Measurements from ENCODE around the gene KRT76.
"Not testable (repeated sequence)": the region's sequence is repeated elsewhere in the genome, so short reads cannot be mapped to it uniquely, and the experiment has no call there.

Gene KRT76

DNA sequence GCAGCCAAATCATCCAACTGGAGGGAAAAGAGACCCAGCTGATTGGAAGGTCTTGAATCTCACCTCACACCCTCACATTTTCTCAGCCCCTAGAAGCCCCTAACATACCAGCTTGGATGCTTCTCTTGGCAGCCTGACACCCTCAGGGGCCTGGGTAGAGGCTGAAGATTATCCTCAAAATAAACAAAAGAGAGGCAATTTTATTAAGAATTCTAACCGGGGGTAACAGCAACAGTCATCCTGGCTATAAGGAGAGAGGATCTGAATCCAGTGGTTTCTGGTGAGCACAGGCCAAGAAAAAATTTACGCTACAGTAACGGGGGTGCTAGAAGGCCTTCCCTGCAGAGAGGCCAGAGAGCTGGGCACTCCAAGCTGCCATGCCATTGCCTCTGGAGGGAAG lies 21.6 kb downstream of the KRT76 start:
- no peak overlapping the region for H3K27ac ChIP-seq
- TF ChIP-seq, protein P1, sequence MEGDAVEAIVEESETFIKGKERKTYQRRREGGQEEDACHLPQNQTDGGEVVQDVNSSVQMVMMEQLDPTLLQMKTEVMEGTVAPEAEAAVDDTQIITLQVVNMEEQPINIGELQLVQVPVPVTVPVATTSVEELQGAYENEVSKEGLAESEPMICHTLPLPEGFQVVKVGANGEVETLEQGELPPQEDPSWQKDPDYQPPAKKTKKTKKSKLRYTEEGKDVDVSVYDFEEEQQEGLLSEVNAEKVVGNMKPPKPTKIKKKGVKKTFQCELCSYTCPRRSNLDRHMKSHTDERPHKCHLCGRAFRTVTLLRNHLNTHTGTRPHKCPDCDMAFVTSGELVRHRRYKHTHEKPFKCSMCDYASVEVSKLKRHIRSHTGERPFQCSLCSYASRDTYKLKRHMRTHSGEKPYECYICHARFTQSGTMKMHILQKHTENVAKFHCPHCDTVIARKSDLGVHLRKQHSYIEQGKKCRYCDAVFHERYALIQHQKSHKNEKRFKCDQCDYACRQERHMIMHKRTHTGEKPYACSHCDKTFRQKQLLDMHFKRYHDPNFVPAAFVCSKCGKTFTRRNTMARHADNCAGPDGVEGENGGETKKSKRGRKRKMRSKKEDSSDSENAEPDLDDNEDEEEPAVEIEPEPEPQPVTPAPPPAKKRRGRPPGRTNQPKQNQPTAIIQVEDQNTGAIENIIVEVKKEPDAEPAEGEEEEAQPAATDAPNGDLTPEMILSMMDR (IDR thresholded peaks at IDR 0.05) = no peak

DNA sequence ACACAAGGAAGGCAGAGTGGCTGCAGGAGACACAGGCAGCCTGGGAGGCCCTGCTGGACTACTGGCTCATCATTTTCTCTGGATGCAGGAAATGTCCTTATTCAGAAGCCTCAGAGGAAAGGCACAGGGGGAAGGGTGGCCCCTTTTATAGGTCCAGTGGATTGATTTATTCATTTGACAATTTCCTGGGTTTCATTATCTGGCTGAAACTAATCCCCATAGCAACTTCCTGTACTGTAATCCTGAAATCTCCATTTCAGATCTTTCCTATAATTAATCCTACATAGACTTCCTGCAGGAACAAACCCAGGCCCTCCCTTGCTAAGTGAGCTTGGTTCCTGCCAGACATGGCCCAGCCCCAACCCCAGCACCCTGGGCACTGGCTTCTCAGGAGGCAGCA lies 23.0 kb downstream of the KRT76 start:
- no peak overlapping the region for H3K27ac ChIP-seq
- TF ChIP-seq, protein P1 (IDR thresholded peaks at IDR 0.05) = no peak
- no peak for TF ChIP-seq ZFX (IDR thresholded peaks at IDR 0.05; ENCODE audit: borderline replicate concordance)

DNA sequence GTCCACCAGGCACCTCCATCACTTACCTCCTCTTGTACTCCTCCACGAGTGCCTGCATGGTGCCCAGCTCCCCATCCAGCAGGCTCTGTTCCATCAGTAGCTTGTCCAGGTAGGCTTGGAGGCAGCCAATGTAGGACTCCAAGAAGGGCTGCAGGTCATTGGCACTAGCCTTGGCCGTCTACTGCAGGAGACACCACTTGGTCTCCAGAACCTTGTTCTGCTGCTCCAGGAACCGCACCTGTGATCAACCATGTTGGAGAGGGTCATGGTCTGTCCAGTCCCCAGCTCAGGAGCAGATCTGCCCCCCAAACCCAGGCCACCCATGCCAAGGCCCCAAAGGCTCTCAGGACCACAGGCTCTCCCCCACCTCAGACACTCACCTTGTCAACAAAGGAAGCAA lies 23.9 kb downstream of the KRT76 start:
- H3K27ac ChIP-seq = no peak overlapping the region
- TF ChIP-seq, protein P1 (IDR thresholded peaks at IDR 0.05) = no peak
- TF ChIP-seq ZFX (IDR thresholded peaks at IDR 0.05; ENCODE audit: borderline replicate concordance) = no peak

DNA sequence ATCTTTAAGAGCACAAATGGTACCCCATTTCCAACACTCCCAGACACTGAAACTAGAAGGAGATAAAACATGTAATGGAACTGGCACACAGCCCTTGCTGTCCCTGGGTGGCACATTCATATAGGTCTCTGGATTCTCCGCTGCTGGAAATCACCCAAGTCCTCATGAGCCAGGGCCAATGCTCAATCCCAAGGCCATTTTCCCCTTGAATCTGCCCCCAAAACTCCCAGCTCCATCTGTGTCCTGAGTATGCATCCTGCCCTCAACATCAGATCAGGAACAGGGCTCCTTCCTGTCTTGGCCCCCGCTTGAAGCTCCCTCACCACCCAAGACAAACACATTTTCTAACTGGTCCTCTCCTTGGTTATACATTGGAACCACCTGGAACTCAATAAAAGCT lies 24.6 kb downstream of the KRT76 start:
- no peak overlapping the region for H3K27ac ChIP-seq
- TF ChIP-seq ZFX (IDR thresholded peaks at IDR 0.05; ENCODE audit: borderline replicate concordance) = no peak
- TF ChIP-seq, protein P1 (IDR thresholded peaks at IDR 0.05) = no peak

DNA sequence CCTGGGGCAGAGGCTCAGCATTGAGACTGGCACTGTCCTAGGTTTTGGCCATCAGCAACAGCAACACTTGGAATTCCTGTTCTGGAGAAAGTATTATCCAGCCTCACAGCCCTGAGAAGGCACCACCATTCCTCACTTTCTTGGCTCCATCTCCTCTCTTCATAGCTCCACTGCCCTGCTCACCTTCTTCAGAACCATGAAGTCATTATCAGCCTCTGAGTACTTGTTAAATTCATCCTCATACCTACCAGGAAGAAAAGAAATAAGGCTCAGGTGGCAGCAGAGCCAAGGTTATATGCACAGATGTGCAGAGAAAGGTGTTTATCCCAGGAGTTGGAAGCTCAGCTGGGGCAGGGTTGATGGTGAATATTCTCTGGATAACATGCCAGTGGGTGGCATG lies 25.4 kb downstream of the KRT76 start:
- H3K27ac ChIP-seq = no peak overlapping the region
- TF ChIP-seq, protein P1 (IDR thresholded peaks at IDR 0.05) = no peak
- TF ChIP-seq ZFX (IDR thresholded peaks at IDR 0.05; ENCODE audit: borderline replicate concordance) = no peak

DNA sequence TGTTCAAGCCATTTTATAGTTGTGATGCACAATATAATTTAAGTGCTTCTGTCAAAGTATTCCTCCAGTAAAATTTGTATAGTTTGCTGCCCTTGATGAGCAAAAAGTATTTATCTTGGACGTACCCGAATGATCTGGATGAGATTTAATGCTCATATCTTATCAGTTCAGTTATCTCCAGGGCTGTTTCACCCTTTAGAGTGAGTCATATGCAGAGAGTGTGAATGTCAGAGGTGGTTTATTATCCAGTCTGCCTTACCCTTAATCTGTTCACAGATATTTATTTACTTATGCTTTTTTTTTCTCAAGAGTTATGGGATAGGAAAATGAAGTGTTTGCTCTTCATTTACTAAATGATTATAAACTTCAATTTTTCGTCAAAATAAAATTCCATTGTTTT lies 26.6 kb downstream of the KRT76 start:
- not testable (repeated sequence) for H3K27ac ChIP-seq

DNA sequence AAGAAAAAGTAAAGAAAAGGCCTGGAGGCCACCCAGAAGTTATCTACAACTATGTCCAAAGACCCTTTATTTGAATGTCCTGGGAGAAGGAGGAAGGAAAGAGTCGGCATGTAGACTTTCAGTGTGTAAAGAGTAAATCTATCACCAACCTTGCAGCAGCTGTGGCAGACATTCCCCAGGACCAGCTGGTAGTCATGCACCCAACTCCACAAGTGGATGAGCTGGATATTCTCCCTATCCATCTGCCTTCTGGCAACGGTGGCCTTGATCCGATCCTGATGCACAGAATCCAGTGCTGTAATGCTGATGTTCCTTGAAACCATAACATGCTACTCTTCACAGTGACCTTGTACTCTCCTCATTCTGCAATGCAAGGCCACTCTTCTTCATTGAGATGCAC lies 27.3 kb downstream of the KRT76 start:
- no peak overlapping the region for H3K27ac ChIP-seq
- no peak for TF ChIP-seq ZFX (IDR thresholded peaks at IDR 0.05; ENCODE audit: borderline replicate concordance)
- TF ChIP-seq, protein P1 (IDR thresholded peaks at IDR 0.05) = no peak

DNA sequence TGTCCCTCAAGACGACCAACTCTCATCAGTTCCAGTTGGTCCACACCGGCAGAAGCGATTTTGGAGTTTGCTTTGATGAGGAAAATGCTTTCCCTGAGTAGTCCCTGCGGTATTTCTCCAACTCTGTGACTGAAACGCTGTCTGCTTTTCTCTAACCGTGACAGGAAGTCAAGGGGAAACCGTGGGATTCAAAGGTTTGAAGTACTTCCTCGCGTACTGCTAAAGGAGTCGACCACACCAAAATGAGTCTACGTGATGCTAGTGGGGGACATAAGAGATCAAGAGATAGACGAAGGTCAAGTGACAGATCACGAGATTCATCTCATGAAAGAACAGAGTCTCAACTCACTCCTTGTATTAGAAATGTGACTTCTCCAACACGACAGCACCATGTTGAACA lies 28.6 kb downstream of the KRT76 start:
- TF ChIP-seq ZFX (IDR thresholded peaks at IDR 0.05; ENCODE audit: borderline replicate concordance) = no peak
- TF ChIP-seq, protein P1 (IDR thresholded peaks at IDR 0.05) = no peak

More for the DNA sequence above, 28.6 kb downstream of the KRT76 start:
- H3K27ac ChIP-seq = no peak overlapping the region
